KOPT-K1 (cell line): ENCODE data around the gene FAM210B.
"Not testable (repeated sequence)": the region's sequence is repeated elsewhere in the genome, so short reads cannot be mapped to it uniquely, and the experiment has no call there.

ENCODE experiments used
- H3K27ac ChIP-seq: fragments of 200-600 bp; sonication (generic); 2 replicates; pipeline ENCODE4 v1.5.1; 2016; ENCODE audit warnings: antibody characterized with exemption, mild to moderate bottlenecking, low read depth, low read length; ENCODE audit not compliant: poor library complexity, severe bottlenecking
- H3K36me3 ChIP-seq: fragments of 200-600 bp; sonication (generic); 2 replicates; pipeline ENCODE4 v1.5.1; 2017; ENCODE audit warnings: antibody characterized with exemption, mild to moderate bottlenecking, low read length, moderate library complexity; ENCODE audit not compliant: insufficient read depth
- H3K9me3 ChIP-seq: fragments of 200-600 bp; sonication (generic); 2 replicates; pipeline ENCODE4 v1.5.1; 2017; ENCODE audit warnings: antibody characterized with exemption, low read length, mild to moderate bottlenecking; ENCODE audit not compliant: insufficient read depth, poor library complexity, severe bottlenecking

Gene FAM210B

GRCh38 chr20:56373942-56374341 is 15.2 kb downstream of the FAM210B start:
- H3K27ac ChIP-seq = no peak overlapping the region
- peaks cover 100% of the 10 kb centered on the region for H3K36me3 ChIP-seq

DNA sequence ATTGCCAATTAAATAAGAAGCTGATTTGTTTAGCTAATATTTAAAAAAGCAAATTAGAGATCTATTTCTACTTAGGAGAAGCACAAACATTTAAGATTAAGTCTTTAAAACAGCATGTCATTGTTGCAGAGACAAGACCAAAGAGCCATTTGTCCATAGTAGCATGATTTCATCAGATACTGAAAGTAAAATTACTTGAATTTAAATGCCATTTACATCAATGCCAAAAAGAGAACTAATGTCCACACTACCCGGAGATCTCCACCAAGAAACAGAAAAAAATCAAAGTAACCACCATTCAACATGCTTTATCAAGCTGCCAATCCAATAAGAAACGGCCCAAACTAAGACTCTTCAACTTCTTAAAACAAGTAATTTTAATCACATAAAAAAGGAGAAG is 17.6 kb downstream of the FAM210B start:
- Histone ChIP-seq H3K36me3 (peaks cover 100% of the 10 kb centered on the region), H3K9me3 (no peaks in the 10 kb centered on the region), H3K27ac (no peak overlapping the region)

More at GRCh38 chr20:56373942-56374341, 15.2 kb downstream of the FAM210B start:
- H3K9me3 ChIP-seq = no peaks in the 10 kb centered on the region

GRCh38 chr20:56378386-56378785 is 19.6 kb downstream of the FAM210B start:
- H3K36me3 ChIP-seq = peaks cover 100% of the 10 kb centered on the region
- H3K27ac ChIP-seq = no peak overlapping the region
- no peaks in the 10 kb centered on the region for H3K9me3 ChIP-seq

- H3K36me3 ChIP-seq = peaks cover 100% of the 10 kb centered on the region
These were observed 21.6 kb downstream of the FAM210B start for GRCh38 chr20:56380375-56380774.

DNA sequence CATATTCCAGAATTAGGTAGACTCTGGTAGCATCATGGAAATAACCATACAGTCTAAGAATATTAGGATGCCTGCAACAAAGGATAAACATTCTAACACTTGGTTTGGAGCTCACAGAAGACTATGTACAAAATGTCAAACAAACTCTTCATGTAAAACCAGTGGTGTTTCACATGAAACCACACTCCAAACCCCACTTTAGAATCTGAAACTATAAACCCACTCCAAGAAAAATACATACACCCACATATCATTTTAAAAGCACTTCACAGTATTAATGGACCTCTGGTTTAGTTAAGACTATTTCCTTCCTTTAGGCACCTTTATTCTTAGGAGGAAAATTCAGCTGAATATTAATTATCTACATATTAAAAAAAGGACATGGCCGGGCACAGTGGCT is 22.7 kb downstream of the FAM210B start:
- Histone ChIP-seq H3K9me3 (no peaks in the 10 kb centered on the region), H3K27ac (no peak overlapping the region), H3K36me3 (peaks cover 100% of the 10 kb centered on the region)

More at GRCh38 chr20:56380375-56380774, 21.6 kb downstream of the FAM210B start:
- no peaks in the 10 kb centered on the region for H3K9me3 ChIP-seq
- H3K27ac ChIP-seq = no peak overlapping the region

GRCh38 chr20:56382696-56383095 is 23.9 kb downstream of the FAM210B start:
- no peak overlapping the region for H3K27ac ChIP-seq
- no peaks in the 10 kb centered on the region for H3K9me3 ChIP-seq
- peaks cover 100% of the 10 kb centered on the region for H3K36me3 ChIP-seq

DNA sequence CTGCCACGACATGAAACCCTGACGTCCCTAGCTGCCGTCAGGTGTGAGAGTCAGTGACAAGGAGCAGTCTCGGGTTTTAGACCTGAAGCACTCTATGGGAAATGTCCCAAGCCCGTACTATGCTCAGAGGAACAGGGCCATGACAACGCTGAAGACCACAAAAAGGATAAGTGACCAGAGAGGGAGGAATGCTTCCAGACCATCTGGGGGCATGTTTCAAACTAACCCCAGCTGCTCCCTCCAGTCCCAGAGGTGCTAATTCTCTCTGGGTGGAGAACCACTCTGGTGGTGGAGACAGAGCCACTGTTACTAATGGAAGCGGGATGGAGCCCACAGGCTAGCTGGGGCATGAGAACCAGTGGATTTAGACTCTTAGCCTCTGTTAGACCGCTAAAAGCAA is 24.6 kb downstream of the FAM210B start:
- H3K36me3 ChIP-seq = peaks cover 100% of the 10 kb centered on the region
- no peak overlapping the region for H3K27ac ChIP-seq
- no peaks in the 10 kb centered on the region for H3K9me3 ChIP-seq

DNA sequence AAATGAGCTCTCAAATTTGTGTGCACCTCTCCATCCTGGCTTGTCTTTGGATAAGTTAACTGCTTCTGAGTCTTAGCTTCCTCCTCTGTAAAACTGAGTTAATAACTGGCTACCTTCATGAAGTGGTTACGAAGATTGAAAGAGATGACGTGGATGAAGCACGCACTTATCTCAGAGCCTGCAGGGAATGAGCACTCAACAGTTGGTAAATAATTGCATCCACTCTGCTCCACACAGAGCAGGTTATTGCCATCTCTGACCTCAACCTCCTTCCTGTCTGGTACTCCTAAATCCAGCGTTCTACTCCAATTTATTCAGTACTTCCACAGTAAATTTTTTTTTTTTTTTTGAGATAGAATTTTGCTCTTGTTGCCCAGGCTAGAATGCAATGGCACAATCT is 26.4 kb downstream of the FAM210B start:
- H3K27ac ChIP-seq = no peak overlapping the region
- peaks cover 100% of the 10 kb centered on the region for H3K36me3 ChIP-seq
- H3K9me3 ChIP-seq = no peaks in the 10 kb centered on the region

- Histone ChIP-seq H3K9me3 (no peaks in the 10 kb centered on the region), H3K36me3 (peaks cover 94% of the 10 kb centered on the region), H3K27ac (no peak overlapping the region)
These were observed 27.4 kb downstream of the FAM210B start for GRCh38 chr20:56386219-56386618.

DNA sequence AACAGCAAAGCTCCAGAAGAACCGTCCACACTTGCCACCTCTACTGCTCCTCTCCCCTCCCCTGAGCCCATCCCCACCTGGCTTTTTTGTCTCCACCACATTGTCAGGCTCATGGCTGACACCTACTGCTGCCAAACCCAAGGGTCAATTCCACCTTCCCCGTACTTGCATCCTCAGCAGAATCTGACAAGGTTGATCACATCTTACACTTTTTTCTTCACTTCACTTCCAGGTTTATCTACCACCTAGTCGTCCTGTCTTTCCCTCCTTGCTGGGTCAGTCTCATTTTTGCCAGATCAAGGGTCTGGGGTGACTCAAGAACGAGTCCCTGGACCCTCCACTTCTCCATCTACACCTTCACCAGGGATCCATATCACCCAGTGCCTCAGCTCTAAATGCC is 30.1 kb downstream of the FAM210B start:
- Histone ChIP-seq H3K27ac (no peak overlapping the region), H3K36me3 (peaks cover 68% of the 10 kb centered on the region), H3K9me3 (no peaks in the 10 kb centered on the region)

- H3K9me3 ChIP-seq = no peaks in the 10 kb centered on the region
- H3K27ac ChIP-seq = no peak overlapping the region
- H3K36me3 ChIP-seq = peaks cover 62% of the 10 kb centered on the region
These were observed 31.0 kb downstream of the FAM210B start for GRCh38 chr20:56389807-56390206.

GRCh38 chr20:56390396-56390795 is 31.6 kb downstream of the FAM210B start:
- H3K36me3 ChIP-seq = peaks cover 62% of the 10 kb centered on the region
- H3K9me3 ChIP-seq = not testable (repeated sequence)
- peak overlapping the region; percentile 90 for H3K27ac ChIP-seq

DNA sequence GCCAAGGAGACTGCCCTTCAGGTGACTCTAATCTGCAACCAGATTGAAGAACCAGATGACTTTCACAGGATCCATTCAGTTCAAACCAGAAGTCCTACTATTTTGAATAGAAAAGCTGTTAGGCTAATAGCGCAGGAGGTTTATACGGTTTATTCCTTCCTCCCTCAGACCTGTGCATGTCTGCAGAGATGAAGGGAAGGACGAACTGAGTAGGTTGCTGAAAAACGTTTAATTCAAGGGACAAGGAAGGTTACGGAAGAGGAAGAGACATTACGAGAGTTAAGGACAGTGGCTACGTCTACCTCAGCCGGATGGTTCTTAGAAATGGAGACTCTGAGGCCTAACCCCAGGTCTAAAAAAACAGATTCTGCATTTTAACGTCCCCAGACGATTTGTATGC is 32.3 kb downstream of the FAM210B start:
- Histone ChIP-seq H3K36me3 (peaks cover 62% of the 10 kb centered on the region), H3K9me3 (no peaks in the 10 kb centered on the region), H3K27ac (peak overlapping the region; percentile 90)

- no peaks in the 10 kb centered on the region for H3K9me3 ChIP-seq
- peak overlapping the region; percentile 90 for H3K27ac ChIP-seq
- H3K36me3 ChIP-seq = peaks cover 62% of the 10 kb centered on the region
These were observed 32.9 kb downstream of the FAM210B start for GRCh38 chr20:56391596-56392131.

DNA sequence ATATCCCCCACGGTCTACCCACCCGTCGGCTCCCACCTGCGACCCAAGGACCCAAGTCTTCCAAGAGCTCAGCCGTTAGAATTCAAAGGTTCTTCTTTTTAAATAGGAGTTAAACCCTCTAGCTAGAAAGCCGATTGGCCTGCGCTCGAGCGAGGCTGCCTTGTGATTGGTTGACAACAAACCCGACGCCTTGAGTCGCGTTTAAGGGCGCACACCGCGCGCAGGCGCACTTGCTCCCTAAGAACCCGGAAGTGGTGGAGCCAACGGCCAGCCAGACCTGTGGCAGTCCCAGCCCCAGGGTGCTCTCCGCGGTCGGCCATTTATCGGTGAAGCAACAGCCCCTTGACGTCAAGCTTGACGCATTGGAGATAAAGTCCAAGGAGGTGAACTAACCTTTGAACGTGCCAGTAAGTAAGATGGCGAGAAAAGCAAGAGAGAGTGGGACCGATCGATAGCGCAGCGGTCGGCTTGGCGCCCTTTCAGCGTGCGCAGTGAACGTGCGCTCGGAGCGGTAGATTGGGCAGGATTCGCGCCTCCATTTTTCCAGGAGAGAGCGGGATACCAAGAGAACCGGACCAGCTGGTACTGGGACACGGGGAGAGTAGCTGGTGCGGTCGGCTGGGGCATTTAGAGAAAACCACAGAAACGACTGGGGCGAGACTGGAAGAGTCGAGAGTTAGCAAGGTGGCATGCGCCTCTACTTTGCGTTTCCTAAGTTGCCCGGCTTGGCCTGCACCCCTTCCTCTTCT is 33.5 kb downstream of the FAM210B start, which contains the start of the genes AURKA and CSTF1:
AURKA (minus strand) TSS at position 84 of the 749 bp plus-strand sequence. CDS start 4,018 bp downstream, outside the sequence.
CSTF1 (plus strand) TSS at position 514 of the 749 bp plus-strand sequence. CDS start 2,908 bp downstream, outside the sequence.
- peak within 1 kb of the TSS; percentile 90 for H3K27ac ChIP-seq
- H3K36me3 ChIP-seq = peaks cover 62% of the 10 kb centered on the region

More for the DNA sequence above, 33.5 kb downstream of the FAM210B start, which contains the start of the genes AURKA and CSTF1:
- H3K9me3 ChIP-seq = no peaks in the 10 kb centered on the region
